Measurements from ENCODE around the gene C3orf80.
"Not testable (repeated sequence)": the region's sequence is repeated elsewhere in the genome, so short reads cannot be mapped to it uniquely, and the experiment has no call there.

Gene C3orf80

GRCh38 chr3:160217675-160218074, 7.5 kb upstream of the C3orf80 start:
- DNase-seq = no peak

GRCh38 chr3:160218136-160218535, 7.1 kb upstream of the C3orf80 start:
- DNase-seq = no peak

GRCh38 chr3:160220038-160220437, 5.2 kb upstream of the C3orf80 start:
- DNase-seq = no peak

GRCh38 chr3:160221019-160221418, 4.2 kb upstream of the C3orf80 start:
- no peak for DNase-seq

- no peak for DNase-seq
Measured at GRCh38 chr3:160224256-160224655, 966 bp upstream of the C3orf80 start.

- no peak for DNase-seq
Measured at GRCh38 chr3:160224811-160225175, 429 bp upstream of the C3orf80 start.

GRCh38 chr3:160226026-160226907, 1.0 kb downstream of the C3orf80 start:
- no peak for DNase-seq

- no peak for DNase-seq
Measured at GRCh38 chr3:160227419-160227818, 2.2 kb downstream of the C3orf80 start.

- no peak for DNase-seq
Measured at GRCh38 chr3:160232014-160232413, 6.8 kb downstream of the C3orf80 start.

GRCh38 chr3:160240719-160241118, 15.5 kb downstream of the C3orf80 start:
- not testable (repeated sequence) for DNase-seq

- DNase-seq = no peak
Measured at GRCh38 chr3:160245261-160245800, 20.1 kb downstream of the C3orf80 start.

GRCh38 chr3:160247766-160248165, 22.5 kb downstream of the C3orf80 start:
- DNase-seq = no peak

- no peak for DNase-seq
Measured at GRCh38 chr3:160253298-160253697, 28.1 kb downstream of the C3orf80 start.

GRCh38 chr3:160257606-160258005, 32.4 kb downstream of the C3orf80 start:
- no peak for DNase-seq

- DNase-seq = no peak
Measured at GRCh38 chr3:160259589-160259988, 34.4 kb downstream of the C3orf80 start.

GRCh38 chr3:160260587-160261270, 35.5 kb downstream of the C3orf80 start:
- DNase-seq = no peak

- DNase-seq = no peak
Measured at GRCh38 chr3:160265088-160265487, 39.9 kb downstream of the C3orf80 start.
